ENCODE measurements around the gene UBXN10.

UBXN10 gene

DNA sequence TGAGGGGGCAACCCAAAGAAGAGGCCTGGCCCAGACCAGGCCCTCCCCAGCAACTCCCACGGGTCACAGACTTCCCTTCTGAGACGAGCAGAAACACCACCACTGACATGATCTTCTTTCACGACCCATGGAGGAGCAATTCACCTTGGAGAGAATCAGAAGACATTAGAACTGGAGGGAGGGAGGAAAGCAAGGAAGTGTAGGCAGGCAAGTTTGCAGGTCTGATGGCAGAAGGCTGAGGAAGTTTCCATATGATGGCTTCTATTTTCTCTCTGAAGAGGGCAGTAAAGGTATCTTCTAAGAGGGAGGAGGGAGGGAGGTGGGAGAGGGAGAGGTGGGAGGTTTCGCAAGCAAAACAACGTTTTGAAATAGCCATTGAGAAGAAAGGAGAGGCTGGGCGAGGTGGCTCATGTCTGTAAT is 1.4 kb upstream of the UBXN10 start:
- DNase-seq, result no peak

DNA sequence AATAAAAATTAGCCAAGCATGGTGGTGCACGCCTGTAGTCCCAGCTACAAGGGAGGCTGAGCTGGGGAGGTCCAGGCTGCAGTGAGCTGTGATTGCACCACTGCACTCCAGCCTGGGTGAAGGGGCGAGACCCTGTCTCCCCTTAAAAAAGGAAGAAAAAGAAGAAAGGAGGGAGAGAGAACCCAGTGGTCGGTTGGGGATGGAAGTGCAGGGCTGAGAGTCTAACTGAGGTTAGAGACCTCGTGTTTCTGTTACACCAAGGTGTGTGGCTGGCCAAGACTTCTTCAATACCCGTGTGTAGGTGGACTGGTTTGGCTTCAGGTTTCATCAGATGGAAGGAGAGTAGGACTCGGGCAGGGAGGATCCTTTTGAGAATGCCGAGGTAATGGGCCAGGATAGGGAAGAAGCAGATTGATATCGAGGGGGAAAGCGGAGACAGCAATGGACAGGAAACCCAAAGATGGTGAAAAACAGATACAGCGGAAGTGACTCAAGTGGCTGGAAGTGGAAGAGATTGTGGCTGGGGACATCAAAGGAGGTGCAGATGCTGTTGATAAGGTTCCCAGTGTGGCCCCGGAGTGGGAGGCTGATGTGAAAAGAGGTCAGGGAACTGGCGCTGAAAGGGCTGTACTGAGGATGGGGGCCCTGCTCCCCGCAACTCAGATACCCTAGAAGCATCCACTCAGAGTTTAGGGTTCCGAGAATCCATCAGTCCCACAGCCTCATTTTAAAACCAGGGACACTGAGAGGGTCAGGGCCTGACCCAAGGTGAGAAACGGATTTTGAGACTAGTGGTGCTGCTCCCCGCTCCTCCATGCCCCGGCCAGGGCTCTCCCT is 681 bp upstream of the UBXN10 start:
- peak in 3 of 4 experiments; percentile 5 to 14 (median 5) for DNase-seq

DNA sequence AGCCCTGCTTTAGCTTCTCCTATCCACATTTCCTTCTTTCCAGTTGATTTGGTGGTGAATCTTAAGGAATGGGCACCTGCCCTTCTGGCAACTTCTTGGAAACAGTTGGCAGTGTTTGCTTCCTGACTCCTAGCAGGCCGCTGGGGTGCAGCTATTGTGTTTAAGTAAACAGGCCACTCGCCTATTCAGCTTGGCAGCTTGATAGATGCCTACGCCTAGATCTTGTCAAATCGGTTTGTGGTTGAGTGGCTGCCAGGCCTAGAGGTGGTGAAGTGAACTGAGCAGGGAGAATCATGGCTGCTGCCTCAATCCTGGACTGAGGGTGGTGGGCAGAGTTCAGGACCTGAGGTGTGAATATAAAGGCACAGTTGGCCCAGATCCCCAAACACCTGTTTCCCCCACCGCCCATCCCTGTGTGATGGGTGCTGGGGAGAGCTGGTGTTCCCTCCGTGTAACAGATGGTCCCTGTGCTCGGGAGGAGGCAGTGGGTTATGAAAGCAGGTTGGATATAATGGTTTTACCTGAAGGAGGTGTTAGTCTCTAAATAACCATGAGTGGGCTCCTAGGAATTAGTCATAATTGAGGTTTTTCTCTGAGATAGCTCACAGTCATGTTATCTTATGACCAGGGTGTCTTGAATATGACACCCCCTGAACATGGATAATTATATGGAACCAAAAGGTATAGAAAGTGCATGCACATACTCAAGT is 1.4 kb downstream of the UBXN10 start:
- no peak for DNase-seq

DNA sequence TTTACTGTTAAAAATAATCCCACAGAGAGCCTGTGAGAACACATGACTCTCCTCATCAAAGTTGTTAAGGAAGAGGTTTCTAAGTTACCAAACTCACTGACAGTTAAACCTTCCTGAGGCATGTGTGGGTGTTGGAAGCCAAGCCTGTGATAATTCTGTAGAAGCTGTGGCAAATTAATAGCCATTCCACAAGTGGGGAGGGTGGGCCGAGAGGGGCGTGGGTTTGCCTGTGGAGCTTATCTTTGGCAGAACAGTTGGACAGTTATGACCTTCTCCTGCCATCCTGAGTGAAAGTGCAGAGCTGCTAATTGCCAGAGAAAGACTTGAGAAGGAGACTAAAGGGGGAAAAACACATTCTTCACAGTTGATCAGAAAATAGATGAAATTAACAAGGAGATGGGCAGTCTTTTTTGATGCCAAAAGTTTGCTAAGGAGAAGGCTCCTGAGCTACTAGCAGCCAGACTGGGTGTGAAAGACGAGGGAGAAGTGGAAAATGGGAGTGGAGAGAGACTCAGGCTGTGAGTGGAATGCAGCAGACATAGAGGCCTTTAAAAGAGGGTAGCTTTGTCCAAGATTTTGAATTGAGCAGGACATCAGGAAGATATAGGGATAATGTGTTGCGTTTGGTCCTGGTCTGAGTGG is 2.0 kb downstream of the UBXN10 start:
- no peak for DNase-seq

- no peak for DNase-seq
Measured at GRCh38 chr1:20188455-20188817, 2.5 kb downstream of the UBXN10 start.

GRCh38 chr1:20189664-20190063 is 3.8 kb downstream of the UBXN10 start:
- DNase-seq, result no peak

GRCh38 chr1:20190256-20191160 is 4.6 kb downstream of the UBXN10 start:
- no peak for DNase-seq

- no peak for DNase-seq
Measured at GRCh38 chr1:20191266-20191825, 5.5 kb downstream of the UBXN10 start.

GRCh38 chr1:20192364-20192763 is 6.5 kb downstream of the UBXN10 start:
- no peak for DNase-seq

GRCh38 chr1:20192871-20193411 is 7.0 kb downstream of the UBXN10 start:
- no peak for DNase-seq

- no peak for DNase-seq
Measured at GRCh38 chr1:20194224-20194623, 8.3 kb downstream of the UBXN10 start.

DNA sequence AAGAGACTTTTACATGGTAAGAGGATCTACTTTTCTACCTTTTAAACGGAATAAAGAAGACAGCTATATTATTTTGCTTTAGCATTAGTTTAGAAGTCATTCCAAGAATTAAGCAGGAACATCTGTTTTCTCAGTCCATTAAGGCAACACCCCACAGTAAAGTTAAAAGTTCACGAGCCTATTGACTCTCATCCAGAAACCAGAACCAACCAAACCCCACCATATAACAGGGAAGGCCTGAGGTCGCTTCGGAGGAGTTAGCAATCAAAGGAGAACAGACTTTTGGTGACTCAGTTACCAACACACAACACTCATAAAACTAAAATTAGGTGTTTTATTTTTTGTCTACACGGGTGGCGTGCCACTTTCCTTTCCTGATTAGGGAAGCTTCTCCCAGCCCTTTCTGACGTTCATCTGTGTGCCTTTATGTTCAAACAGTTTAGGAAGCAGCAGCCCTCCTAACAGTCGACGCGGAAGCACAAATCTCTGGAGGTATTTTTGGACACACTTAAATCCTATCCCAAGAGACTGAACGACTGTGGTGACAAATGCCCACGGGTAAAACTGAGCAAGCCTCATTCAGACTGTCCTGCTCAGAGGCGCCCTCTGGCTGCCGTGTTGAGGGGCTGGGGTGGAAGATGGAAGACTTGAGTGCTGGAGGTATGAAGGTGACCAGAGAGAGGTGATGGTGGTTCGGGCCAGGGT is 9.0 kb downstream of the UBXN10 start:
- peak; percentile 42 to 72 (median 60) for DNase-seq

DNA sequence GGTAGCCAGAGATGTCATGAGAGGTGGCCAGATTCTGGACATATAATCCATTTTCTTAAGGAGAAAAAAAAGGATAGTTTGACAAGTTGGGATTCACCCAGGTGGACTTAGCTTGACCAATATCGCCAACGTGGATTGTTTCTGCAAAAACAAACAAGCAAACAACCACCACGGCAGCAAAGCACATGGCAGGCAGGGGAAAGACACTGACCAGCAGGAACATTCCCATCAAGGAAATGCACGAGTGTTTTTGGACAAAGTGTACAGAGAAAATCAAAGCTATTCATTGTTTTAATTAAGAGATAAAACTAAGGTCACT is 9.5 kb downstream of the UBXN10 start:
- no peak for DNase-seq

GRCh38 chr1:20197329-20197791 is 11.5 kb downstream of the UBXN10 start:
- DNase-seq, result no peak

DNA sequence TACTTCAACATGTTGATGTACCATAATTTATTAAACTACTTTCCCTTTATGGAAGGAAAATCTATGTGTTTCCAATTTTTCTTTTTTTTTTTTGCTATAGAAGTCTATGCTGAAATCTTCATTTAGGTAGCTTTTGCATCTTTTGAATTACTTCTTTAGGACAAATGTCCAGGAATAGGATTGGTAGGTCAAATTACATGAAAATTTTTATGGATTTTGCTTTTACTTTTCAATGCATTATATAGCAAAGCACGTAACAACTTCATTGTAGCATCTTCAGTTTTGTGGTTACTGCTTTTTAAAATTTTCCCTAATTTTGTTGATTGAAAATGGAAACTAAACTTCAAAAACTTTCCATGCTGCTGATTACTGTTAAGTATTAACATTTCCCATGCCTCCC is 12.4 kb downstream of the UBXN10 start:
- no peak for DNase-seq

GRCh38 chr1:20198918-20199317 is 13.0 kb downstream of the UBXN10 start:
- no peak for DNase-seq

DNA sequence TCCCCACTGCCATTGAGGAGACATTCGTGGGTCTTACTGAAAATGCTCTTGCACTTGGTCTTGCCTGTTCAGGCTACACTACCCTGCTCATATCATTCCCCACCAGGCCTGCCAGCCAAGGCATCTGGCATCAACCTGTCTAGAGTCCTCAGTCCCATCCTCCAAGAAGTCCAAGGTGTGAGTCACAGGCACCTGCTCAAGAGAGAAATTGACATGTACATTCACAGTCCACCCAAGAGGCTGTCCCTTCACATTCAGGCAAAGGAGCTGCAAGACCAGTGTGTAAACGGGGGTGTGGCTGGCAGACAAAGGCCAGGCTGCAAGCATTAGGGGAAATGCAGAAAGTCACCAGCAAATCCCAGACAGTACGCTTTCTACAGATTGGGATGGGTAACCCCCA is 13.5 kb downstream of the UBXN10 start:
- no peak for DNase-seq

DNA sequence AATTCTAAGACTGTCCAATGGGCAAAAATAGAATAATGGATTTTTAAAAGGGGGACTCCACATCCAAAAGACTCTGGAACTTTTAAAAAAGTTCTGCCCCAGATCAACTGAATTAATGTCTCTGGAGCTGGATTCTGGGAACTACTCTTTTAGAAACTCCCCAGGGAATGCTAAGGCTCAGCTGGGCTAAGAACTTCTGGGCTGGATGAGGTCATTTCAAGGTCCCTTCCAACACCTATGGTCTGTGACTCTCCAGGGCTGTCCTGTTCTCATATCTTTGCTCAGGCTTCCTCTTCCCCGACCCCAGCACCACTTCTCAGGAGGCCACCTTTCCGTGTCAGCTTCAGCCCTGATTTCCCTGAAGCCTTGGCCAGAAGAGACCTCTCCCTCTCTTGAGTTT is 13.9 kb downstream of the UBXN10 start:
- no peak for DNase-seq

DNA sequence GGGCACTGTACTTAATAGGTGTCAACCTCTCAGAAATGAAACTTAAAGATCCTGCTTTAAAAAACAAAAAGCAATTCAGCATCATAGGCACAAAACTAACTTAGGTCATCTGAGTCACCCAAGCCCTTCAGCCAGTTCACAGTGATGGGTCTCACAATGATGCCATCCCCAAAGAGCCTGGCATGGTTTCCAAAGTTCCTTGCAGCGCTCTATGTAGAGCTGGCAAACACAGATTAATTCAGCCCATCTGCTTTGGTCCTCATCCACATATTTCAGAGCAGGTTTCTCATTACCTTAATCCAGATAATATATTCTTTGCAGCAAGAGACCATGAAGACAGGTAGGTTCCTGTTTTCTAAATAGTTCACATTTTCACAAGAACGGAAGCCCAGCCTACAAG is 15.1 kb downstream of the UBXN10 start:
- DNase-seq, result no peak

GRCh38 chr1:20202166-20202565 is 16.3 kb downstream of the UBXN10 start:
- DNase-seq, result no peak

GRCh38 chr1:20207546-20207945 is 21.6 kb downstream of the UBXN10 start:
- no peak for DNase-seq

GRCh38 chr1:20209471-20209870 is 23.6 kb downstream of the UBXN10 start:
- no peak for DNase-seq

Measured in activated naive CD4-positive, alpha-beta T cell (primary cell).